Natural killer cell (primary cell): ENCODE data around the gene LMAN2L. TPM values are rescaled to one million over a fixed set of nuclear protein-coding genes. Genes with fewer than 3 reads are reported as not detected.

Source experiments
- ATAC-seq, 3 donors: fragments of 150-1000 bp in 2 of 3; fragments of 200-7000 bp in 1 of 3; cut with Tn5 transposase; 1 replicate in 1 of 3; 2 replicates in 2 of 3; pipeline ENCODE4 v1.10.0; 2021; ENCODE audit warnings: mild to moderate bottlenecking in 2 of 3, moderate library complexity in 2 of 3
- DNase-seq, 2 donors: peaks; one replicate each; pipeline versions ENCODE4 v3.0.0 to v3.0.0-alpha.2; 2013 to 2021; ENCODE audit warnings: mixed read lengths in 1 of 2
- H3K27ac ChIP-seq: one replicate; pipeline ENCODE4 v1.5.1; 2013; ENCODE audit warnings: mild to moderate bottlenecking, low read length
- H3K27me3 ChIP-seq: one replicate; pipeline ENCODE4 v1.6.1; 2013; ENCODE audit warnings: low read length; ENCODE audit not compliant: control insufficient read depth, insufficient read depth
- H3K36me3 ChIP-seq: one replicate; pipeline ENCODE4 v1.6.1; 2013; ENCODE audit warnings: low read length; ENCODE audit not compliant: control insufficient read depth, insufficient read depth
- H3K4me1 ChIP-seq: one replicate; pipeline ENCODE4 v1.6.1; 2013; ENCODE audit warnings: low read length; ENCODE audit not compliant: control insufficient read depth, insufficient read depth
- H3K4me3 ChIP-seq: one replicate; pipeline ENCODE4 v1.5.1; 2013; ENCODE audit warnings: low read length
- H3K9me3 ChIP-seq: one replicate; pipeline ENCODE4 v1.6.1; 2013; ENCODE audit warnings: low read length; ENCODE audit not compliant: control insufficient read depth, insufficient read depth
- H3K27ac Mint-ChIP-seq, 2 donors: one replicate each; pipeline ENCODE4 v1.8.0; 2022; ENCODE audit warnings: mild to moderate bottlenecking in 2 of 2, mixed read lengths in 2 of 2, moderate library complexity in 1 of 2
- H3K27me3 Mint-ChIP-seq, 2 donors: one replicate each; pipeline ENCODE4 v1.8.0; 2022; ENCODE audit warnings: low read depth in 2 of 2, mixed read lengths in 2 of 2
- H3K36me3 Mint-ChIP-seq: one replicate; pipeline ENCODE4 v1.8.0; 2022; ENCODE audit warnings: mixed read lengths
- H3K4me1 Mint-ChIP-seq, 2 donors: one replicate each; pipeline ENCODE4 v1.8.0; 2022; ENCODE audit warnings: mixed read lengths in 2 of 2
- H3K4me3 Mint-ChIP-seq: one replicate; pipeline ENCODE4 v1.8.0; 2022; ENCODE audit warnings: mild to moderate bottlenecking, moderate library complexity, mixed read lengths
- H3K9me3 Mint-ChIP-seq, 2 donors: one replicate each; pipeline ENCODE4 v1.8.0; 2022; ENCODE audit warnings: mixed read lengths in 2 of 2
- CTCF ChIP-seq: fragments of 200-600 bp; IDR thresholded peaks from one replicate; pipeline ENCODE4 v1.8.0; 2022; ENCODE audit warnings: antibody characterized with exemption
- WGBS: methylation state at CpG from one replicate; pipeline ENCODE4 v1.1.7; 2013; ENCODE audit warnings: missing lambda C conversion rate; ENCODE audit not compliant: insufficient coverage; 5-methylcytosine and 5-hydroxymethylcytosine counted together
- intact Hi-C: fragments of 100-400 bp; cut with micrococcal nuclease; formaldehyde crosslinking; loops from one replicate; pipeline ENCODE4 v1.14.2; 2022
- total RNA-seq, 4 donors: library from RNA; stranded (reverse); fragments of 120-200 nt in 1 of 4; gene quantifications; one replicate each; pipeline versions ENCODE4 v1.2.3 to v1.2.4, GENCODE V29; 2013 to 2022

The LMAN2L gene
- total RNA-seq, 3 donors from 2014 or later (not counting 1 experiment from before 2014, with no cell fraction given): 4.0 to 7.9 (median 5.9) TPM

- H3K27ac Mint-ChIP-seq: no peak overlapping the region
- ATAC-seq: no peak
- H3K4me3 ChIP-seq: no peak overlapping the region
- 85% methylated on average over 4 of the region's 6 CpGs for WGBS
- no peaks in the 10 kb centered on the region for H3K4me1 Mint-ChIP-seq
- H3K9me3 ChIP-seq: no peaks in the 10 kb centered on the region
- H3K27me3 Mint-ChIP-seq: no peaks in the 10 kb centered on the region
- H3K9me3 Mint-ChIP-seq: no peaks in the 10 kb centered on the region
- no peak for DNase-seq
- peaks cover 11% of the 10 kb centered on the region for H3K36me3 ChIP-seq
- no peaks in the 10 kb centered on the region for H3K27me3 ChIP-seq
- no peak overlapping the region for H3K27ac ChIP-seq
- H3K4me3 Mint-ChIP-seq: no peak overlapping the region
- intact Hi-C loops: no loop called here
- TF ChIP-seq CTCF: no peak
- no peaks in the 10 kb centered on the region for H3K4me1 ChIP-seq
- H3K36me3 Mint-ChIP-seq: no peaks in the 10 kb centered on the region
These were observed 38.2 kb downstream of the LMAN2L start for GRCh38 chr2:96701636-96702035.

- Histone ChIP-seq H3K27me3 (no peaks in the 10 kb centered on the region), H3K36me3 (peaks cover 2% of the 10 kb centered on the region), H3K27ac (no peak overlapping the region), H3K4me1 (no peaks in the 10 kb centered on the region), H3K4me3 (no peak overlapping the region), H3K9me3 (no peaks in the 10 kb centered on the region)
- ATAC-seq (no peak), DNase-seq (no peak)
- Mint-ChIP-seq H3K27me3 (no peaks in the 10 kb centered on the region), H3K4me1 (no peaks in the 10 kb centered on the region), H3K4me3 (no peak overlapping the region), H3K36me3 (no peaks in the 10 kb centered on the region), H3K27ac (no peak overlapping the region), H3K9me3 (no peaks in the 10 kb centered on the region)
- intact Hi-C loops: no loop called here
- WGBS: 93% methylated on average over 8 of the region's 8 CpGs
- no peak for TF ChIP-seq CTCF
These were observed 39.8 kb downstream of the LMAN2L start for GRCh38 chr2:96700086-96700485.

GRCh38 chr2:96699621-96700020 is 40.2 kb downstream of the LMAN2L start:
- Histone ChIP-seq H3K27me3 (no peaks in the 10 kb centered on the region), H3K4me1 (no peaks in the 10 kb centered on the region), H3K27ac (no peak overlapping the region), H3K4me3 (no peak overlapping the region), H3K36me3 (peaks cover 2% of the 10 kb centered on the region), H3K9me3 (no peaks in the 10 kb centered on the region)
- 86% methylated on average over 9 of the region's 9 CpGs for WGBS
- Mint-ChIP-seq H3K27me3 (no peaks in the 10 kb centered on the region), H3K36me3 (no peaks in the 10 kb centered on the region), H3K4me3 (no peak overlapping the region), H3K4me1 (no peaks in the 10 kb centered on the region), H3K9me3 (no peaks in the 10 kb centered on the region), H3K27ac (no peak overlapping the region)
- intact Hi-C loops: no loop called here
- no peak for TF ChIP-seq CTCF
- DNase-seq (no peak), ATAC-seq (no peak)

- H3K4me1 Mint-ChIP-seq: no peaks in the 10 kb centered on the region
- DNase-seq (no peak), ATAC-seq (no peak)
- Histone ChIP-seq H3K27me3 (no peaks in the 10 kb centered on the region), H3K9me3 (no peaks in the 10 kb centered on the region), H3K4me3 (no peak overlapping the region), H3K27ac (no peak overlapping the region), H3K36me3 (peaks cover 2% of the 10 kb centered on the region), H3K4me1 (no peaks in the 10 kb centered on the region)
- 94% methylated on average over 6 of the region's 6 CpGs for WGBS
- H3K4me3 Mint-ChIP-seq: no peak overlapping the region
- no peak overlapping the region for H3K27ac Mint-ChIP-seq
- TF ChIP-seq CTCF: no peak
- H3K9me3 Mint-ChIP-seq: no peaks in the 10 kb centered on the region
- intact Hi-C loops: no loop called here
- no peaks in the 10 kb centered on the region for H3K36me3 Mint-ChIP-seq
- H3K27me3 Mint-ChIP-seq: no peaks in the 10 kb centered on the region
These were observed 40.8 kb downstream of the LMAN2L start for GRCh38 chr2:96699021-96699420.
